IPS DF 4.7 (cell line): Measurements from ENCODE around the gene ZNF346.

Source experiments
- DNase-seq: peaks from one replicate; pipeline ENCODE4 v3.0.0-alpha.2; 2013; ENCODE audit warnings: low spot score; ENCODE audit errors: extremely low read depth

ZNF346 gene

DNA sequence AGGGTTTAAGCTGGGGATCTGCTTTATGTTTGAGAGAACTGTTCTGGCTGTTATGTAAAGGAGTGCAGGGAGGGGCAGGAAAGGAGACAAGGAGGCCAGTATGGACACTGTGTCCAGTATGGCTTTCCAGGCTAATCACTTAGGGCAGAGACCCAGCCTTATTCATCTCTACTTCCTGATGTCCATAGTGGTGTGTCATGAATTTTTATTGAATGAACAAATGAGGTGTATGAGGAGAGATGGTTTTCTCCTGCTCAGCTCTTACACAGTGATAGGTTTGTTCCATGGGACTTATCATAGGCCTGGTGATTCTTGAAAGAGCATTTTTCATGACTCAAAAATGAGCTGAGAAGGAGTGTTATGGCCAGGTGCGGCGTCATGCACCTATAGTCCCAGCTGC lies 43.7 kb downstream of the ZNF346 start:
- DNase-seq: no peak

DNA sequence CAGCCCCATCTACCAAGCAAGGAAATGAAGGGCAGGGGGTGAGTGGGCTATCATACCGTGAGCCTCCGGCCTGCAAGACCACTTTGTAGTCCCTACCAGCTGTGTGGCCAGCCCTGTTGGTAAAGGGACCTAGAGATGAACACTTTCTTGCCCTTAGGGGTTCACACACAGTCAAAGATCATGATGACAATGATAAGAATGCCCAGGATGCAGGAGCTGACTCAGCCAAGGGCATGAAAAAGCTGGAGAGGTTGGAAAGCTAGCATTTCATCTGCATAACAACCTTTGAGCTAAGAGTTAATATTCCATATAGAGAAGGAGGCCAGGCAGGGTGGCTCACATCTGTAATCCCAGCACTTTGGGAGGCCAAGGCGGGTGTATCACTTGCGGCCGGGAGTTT lies 45.0 kb downstream of the ZNF346 start:
- DNase-seq: no peak

DNA sequence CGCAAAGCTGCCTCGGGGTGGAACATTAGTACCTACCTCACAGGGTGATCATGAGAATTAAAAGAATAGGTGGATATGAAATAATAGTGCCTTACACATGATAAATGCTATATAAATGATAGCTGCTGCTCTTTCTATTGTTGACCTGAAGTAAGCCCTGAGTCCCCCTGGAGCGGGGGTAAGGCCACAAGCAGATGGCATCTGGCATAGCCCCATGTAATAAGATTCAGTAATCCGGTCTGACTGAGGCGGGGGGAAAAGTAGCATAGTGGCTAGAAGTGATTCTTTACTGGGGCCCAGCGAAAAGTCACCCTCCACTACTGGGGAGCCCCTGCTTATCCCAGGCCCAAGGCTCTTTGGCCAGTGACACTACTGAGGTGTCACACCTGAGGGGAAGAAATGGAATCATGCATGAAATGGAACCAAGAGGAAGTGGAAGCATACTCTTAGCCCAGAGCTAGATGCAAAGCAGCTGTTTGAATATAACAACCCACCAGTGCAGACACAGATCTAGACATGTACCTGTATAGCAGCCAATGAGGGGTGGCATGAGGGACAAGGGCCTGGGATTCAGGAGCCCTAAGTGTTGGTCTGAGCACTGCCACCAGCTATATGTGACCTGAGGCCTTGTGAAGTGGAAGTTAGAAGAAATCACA lies 48.2 kb downstream of the ZNF346 start:
- DNase-seq: no peak

DNA sequence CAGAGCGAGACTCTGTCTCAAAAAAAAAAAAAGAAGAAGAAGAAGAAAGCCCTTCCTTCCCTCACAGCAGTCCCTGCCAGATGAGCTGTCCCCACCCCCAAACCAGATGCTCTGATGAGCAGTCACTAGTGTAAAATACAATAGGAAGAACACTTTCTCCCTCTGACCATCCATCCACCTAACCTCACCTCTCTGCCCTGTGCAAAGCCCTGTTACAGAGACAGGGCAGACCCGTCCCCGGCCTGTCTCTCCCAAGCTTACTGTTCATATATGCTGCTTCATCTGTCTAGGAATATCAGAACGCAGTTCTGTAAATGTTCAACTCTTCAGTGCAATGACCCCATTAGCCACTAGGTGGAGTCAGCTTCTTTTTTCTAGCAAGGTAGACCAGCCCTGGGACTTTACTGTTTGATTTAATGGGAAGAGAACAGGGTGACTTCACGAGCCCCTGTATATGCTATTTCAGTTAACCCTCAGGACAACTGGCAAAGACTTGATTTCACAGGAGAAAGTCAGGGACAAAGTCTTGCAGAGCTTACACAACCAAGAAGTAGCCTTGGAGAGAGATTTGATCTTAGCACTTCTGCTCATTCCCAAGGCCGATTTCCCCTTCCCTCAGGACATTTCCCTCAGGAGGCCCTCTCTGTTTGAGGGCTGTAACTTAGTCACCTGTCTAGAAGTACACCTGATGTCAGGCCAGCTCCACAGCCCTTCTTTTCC lies 49.3 kb downstream of the ZNF346 start:
- peak; percentile 75 for DNase-seq

DNA sequence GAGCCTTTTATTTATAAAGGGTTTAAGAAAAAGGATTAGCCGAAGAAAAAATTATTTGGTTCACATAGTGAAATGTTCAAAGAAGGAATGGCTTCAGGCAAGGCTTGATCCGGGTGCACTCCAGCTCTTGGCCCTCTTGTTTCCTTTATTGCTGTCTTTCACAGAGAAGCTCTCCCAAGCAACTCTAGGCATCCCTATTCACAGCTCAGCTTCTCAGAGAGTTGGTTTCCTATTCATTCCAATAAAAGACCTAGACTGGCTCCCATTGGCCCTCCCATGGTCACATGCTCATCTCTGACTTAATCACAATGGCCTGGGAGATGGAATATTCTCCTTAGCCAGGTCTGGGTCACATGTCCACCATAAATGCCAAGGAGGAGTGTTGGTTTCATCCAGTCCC lies 54.8 kb downstream of the ZNF346 start:
- no peak for DNase-seq

DNA sequence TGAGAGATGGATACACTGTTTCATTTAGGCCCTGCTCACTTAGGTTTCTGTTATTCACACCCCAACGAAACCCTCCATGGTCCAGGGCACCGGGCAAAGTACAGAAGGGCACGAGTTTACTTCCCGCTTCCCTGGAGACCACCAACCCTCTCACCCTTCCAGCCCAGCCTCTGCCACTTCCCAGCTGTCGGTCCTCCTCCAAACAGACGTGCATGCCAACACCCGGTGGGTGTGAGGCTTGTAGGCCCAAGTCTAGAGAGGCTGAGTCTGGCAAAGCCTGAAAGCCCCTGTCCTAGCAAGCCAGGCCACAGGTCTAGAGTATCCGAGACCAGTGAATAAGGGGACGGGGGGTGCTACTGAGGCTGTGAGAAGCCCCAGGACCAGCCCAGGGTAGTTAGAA lies 57.1 kb downstream of the ZNF346 start:
- DNase-seq: no peak

DNA sequence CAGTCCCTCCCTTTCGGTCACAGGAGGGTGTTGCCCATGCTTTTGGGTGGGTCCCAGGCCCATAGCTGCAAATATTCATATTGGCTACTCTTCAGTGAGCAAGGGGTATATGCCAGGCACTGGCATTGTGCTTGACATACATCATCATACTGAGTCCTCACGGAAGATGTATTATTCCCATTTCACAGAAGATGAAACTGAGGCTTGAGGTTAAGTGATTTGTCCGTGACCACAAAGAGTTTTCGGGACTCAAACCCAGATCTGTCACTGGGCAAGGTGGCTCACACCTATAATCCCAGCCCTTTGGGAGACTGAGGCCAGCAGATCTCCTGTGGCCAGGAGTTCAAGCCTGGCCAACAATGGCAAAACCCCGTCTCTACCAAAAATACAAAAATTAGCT lies 57.8 kb downstream of the ZNF346 start:
- no peak for DNase-seq

DNA sequence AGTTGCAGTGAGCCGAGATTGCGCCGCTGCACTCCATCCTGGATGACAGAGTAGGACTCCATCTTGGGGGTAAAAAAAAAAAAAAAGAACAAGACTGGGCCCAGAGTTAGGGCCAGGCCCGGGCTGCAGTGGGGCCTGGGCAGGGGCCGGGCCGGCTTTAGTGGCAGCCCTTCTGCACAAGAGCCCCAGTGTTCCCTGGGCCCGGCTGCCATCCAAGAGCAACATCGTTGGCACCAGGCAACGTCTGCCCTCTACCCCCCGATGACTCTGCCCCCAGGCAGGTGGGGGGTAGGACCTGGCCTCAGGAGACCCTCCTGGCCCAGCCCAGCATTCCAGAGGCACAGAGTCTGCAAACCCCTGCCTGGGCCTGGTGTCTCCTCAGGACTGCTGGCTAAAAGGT lies 59.4 kb downstream of the ZNF346 start:
- DNase-seq: no peak

DNA sequence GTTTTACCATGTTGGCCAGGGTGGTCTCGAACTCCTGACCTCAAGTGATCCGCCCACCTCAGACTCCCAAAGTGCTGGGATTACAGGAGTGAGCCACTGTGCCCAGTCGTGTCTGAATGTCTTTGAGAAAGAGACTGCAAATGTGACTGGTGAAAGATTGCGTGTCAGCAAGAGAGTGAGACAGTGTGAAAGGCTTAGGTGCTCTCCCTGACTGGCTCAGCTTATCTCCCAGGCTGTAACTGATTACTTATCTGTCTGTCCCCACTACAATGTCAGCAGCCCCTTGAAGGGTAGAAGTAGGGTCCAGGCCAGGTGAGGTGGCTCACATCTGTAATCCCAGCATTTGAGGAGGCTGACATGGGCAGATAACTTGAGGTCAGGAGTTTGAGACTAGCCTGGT lies 60.9 kb downstream of the ZNF346 start:
- DNase-seq: no peak

DNA sequence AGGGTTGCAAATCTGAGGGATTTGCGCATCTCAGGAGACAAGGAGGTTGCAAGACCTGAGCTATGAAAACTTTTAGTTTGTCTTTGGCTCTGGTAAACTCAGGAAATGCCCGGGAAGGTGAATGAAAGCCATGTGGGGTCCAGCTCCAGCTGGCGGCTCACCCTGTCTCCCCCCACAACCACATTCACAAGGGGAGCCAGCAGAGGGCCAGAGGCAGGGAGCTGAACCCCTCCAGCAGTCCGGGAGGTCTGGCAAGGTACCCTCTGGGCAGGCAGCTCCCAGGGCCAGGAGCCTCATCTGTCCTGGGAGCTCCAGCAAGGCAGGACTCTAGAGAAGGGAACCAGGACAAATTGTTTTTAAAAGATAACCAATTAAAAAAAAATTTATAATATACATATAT lies 61.7 kb downstream of the ZNF346 start:
- no peak for DNase-seq

DNA sequence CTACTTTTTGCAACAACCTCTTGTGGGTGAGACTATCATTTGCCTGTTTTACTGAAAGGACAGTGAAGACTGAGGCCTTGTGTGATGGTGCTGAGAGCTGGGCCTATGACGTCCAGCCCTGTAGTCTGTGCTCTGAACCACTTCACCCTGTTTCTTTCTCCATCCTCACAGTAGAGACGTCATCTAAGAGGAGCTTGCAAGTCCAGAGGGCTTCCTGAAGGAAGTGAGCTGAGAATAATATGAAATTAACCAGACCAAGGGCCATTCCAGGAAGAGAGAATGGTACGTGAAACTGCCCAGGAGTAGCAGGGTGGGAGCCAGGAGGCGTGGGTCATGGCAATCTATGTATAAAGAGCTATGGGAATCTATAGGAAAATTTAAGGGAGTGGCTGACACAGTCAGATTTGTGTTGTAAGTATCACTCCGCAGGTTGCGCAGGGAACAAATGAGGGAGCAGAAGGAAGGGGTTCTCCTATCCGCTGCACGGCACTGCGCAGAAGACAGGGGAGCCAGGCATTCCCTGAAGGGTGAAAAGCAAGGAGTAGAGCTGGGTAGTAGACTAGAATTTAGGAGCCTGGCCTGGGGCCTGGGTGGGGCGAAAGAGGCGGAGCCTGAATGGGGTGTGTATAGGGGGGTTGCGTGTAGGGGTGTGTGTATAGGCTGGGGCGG lies 63.6 kb downstream of the ZNF346 start:
- DNase-seq: peak; percentile 46

DNA sequence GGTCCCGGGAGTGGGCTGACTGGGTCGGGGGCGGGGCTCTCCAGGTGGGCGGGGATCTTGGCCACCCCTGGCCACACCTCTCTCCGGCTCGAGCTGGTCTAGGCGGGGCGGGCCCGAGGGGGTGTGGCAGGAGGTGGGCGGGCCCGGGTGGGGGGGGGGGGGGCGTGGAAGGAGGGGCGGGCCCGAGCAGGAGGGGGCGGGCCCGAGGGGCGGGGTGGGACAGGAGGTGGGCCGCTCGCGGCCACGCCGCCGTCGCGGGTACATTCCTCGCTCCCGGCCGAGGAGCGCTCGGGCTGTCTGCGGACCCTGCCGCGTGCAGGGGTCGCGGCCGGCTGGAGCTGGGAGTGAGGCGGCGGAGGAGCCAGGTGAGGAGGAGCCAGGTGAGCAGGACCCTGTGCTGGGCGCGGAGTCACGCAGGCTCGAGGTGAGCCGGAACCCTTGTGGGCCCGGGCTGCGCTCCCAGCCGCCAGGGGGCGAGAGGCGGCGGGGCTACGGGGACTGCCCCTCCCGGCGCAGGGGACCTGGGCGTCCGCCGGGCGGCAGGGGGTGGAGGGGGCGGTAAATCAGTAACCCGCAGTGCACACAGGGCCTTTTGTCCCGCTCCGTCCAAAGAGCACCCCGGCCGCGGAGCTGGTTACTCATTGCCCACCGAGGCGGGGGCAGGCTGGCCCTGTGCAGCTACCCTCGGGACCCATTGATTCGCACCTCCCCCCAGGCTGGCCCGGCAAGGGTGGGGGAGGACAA lies 64.3 kb downstream of the ZNF346 start, which contains the start of gene FGFR4:
Gene FGFR4, plus strand, starts transcription at position 262 of the 744 bp plus-strand sequence. CDS start 2,688 bp downstream, outside the sequence.
- no peak for DNase-seq

DNA sequence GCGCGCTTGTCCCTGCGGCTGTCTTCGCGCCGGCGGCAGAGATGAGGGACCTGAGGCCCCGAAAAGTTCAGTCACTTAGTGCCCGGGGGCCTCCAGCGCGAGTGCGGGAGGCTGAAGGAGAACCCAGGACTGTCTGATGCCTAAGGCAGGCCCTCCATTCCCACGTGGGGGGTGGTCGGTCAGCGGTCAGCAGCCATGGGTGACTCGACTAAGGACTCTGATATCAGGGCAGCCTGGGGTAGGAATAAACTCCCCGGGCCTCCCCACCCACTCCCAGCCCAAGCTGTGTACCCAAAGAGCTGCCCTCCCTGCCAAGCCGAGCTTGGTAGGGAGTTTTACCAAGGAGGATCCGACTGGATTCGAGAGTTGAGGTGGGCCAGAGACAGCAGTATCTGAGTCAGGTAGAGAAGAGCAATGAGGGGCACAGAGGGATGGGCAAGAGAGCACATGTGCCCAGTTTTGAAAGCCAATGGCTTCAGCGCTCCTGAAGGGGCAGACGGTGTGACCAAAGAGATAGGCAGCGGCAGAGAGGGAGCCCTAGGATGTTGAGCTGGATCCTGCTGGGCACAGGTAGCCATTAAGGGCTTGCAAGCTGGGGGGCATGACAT lies 65.0 kb downstream of the ZNF346 start:
- no peak for DNase-seq

DNA sequence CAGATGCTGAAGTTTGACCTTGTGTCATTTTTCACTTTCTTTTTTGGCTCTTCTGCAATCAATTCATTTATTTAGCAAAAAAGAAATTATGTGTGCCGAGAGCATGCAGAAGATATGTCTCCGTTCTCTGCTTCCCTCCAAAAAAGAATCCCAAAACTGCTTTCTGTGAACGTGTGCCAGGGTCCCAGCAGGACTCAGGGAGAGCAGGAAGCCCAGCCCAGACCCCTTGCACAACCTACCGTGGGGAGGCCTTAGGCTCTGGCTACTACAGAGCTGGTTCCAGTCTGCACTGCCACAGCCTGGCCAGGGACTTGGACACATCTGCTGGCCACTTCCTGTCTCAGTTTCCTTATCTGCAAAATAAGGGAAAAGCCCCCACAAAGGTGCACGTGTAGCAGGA lies 66.6 kb downstream of the ZNF346 start:
- DNase-seq: no peak

DNA sequence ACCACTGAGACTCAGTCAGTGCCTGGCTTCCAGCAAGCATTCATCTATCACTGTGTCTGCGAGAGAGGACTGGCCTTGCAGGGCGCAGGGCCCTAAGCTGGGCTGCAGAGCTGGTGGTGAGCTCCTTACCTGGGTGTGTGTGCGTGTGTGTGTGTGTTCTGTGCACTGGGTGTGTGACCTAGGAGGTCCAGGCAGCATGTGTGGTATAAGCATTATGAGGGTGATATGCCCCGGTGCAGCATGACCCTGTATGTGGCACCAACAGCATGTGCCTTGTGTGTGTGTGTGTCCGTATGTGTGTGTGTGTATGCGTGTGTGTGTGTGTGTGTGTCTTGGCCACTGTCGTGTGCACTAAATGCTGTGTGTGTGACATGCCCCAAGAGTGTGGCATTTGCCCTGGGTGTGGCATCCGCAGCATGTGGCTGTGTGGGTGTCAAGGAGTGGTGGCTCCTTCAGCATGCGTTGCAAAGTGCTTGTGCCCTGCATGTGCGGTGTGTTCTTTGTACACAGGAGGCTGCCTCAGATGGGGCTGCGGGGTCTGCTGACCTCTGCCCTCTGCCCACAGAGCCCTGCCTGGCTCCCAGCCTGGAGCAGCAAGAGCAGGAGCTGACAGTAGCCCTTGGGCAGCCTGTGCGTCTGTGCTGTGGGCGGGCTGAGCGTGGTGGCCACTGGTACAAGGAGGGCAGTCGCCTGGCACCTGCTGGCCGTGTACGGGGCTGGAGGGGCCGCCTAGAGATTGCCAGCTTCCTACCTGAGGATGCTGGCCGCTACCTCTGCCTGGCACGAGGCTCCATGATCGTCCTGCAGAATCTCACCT lies 67.5 kb downstream of the ZNF346 start:
- DNase-seq: no peak

DNA sequence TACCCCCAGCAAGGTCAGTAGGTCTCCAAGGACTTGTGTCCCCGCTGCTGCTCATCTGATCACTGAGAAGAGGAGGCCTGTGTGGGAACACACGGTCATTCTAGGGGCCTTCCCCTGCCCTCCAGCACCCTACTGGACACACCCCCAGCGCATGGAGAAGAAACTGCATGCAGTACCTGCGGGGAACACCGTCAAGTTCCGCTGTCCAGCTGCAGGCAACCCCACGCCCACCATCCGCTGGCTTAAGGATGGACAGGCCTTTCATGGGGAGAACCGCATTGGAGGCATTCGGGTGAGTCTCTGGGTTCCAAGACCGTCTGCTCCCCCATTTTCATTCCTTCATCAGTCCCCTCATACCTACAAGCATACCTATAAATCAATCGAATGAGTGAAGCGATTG lies 68.3 kb downstream of the ZNF346 start:
- DNase-seq: no peak

DNA sequence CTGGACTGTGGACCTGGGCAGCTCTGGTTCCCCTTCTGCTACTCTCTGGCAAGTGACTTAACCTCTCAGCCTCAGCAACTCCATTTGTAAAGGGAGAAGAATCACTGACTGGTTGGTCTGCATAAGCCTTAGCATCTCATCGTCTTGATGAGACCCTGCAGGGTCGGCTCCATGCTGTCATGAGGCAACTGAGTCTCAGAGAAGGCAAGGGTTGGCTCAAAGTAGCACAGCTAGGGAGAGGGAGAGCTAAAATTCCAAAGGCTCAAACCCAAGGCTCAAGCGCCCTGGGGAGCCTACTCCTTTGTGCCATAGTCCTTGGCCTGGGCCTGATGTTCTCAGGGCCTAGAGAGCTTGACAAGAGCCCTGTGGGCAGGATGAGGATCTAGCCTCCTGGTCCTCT lies 68.7 kb downstream of the ZNF346 start:
- no peak for DNase-seq

DNA sequence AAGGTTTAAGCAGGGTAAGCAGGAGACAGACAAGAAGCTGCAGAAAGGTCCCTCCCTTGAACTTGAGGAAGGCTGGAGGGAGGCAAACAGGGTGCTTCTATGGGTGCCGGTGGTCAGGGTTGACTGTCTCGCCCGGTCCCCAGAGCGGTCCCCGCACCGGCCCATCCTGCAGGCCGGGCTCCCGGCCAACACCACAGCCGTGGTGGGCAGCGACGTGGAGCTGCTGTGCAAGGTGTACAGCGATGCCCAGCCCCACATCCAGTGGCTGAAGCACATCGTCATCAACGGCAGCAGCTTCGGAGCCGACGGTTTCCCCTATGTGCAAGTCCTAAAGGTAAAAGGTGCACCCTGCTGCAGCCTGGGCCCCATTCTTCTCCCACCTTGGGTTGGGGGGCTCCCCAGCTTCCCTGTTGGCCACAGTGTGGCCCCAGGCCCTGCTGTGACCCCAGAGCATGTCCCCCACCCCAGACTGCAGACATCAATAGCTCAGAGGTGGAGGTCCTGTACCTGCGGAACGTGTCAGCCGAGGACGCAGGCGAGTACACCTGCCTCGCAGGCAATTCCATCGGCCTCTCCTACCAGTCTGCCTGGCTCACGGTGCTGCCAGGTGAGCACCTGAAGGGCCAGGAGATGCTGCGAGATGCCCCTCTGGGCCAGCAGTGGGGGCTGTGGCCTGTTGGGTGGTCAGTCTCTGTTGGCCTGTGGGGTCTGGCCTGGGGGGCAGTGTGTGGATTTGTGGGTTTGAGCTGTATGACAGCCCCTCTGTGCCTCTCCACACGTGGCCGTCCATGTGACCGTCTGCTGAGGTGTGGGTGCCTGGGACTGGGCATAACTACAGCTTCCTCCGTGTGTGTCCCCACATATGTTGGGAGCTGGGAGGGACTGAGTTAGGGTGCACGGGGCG lies 69.9 kb downstream of the ZNF346 start:
- DNase-seq: no peak

DNA sequence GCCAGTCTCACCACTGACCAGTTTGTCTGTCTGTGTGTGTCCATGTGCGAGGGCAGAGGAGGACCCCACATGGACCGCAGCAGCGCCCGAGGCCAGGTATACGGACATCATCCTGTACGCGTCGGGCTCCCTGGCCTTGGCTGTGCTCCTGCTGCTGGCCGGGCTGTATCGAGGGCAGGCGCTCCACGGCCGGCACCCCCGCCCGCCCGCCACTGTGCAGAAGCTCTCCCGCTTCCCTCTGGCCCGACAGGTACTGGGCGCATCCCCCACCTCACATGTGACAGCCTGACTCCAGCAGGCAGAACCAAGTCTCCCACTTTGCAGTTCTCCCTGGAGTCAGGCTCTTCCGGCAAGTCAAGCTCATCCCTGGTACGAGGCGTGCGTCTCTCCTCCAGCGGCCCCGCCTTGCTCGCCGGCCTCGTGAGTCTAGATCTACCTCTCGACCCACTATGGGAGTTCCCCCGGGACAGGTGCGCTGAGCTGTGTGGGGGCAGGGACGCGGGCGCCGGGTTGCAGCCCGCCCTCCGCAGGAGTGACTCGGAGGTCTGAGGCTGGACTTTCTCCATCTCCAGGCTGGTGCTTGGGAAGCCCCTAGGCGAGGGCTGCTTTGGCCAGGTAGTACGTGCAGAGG lies 70.7 kb downstream of the ZNF346 start:
- DNase-seq: no peak
